Peyer's patch (tissue), 4 donors: ENCODE measurements around the gene CEMIP. TPM values are rescaled to one million over a fixed set of nuclear protein-coding genes. Genes with fewer than 3 reads are reported as not detected.

ENCODE experiments used
- DNase-seq, 3 donors: peaks; one replicate each; pipeline ENCODE4 v3.0.0-alpha.2; 2017 to 2019
- H3K27ac ChIP-seq, 4 donors: fragments of 200-600 bp; sonication (generic); one replicate each; pipeline ENCODE4 v1.5.1; 2016 to 2019
- H3K27me3 ChIP-seq, 2 donors: fragments of 200-600 bp; sonication (generic); one replicate each; pipeline ENCODE4 v1.5.1; 2019
- H3K36me3 ChIP-seq, 3 donors: fragments of 200-600 bp; sonication (generic); one replicate each; pipeline ENCODE4 v1.5.1; 2016 to 2019
- H3K4me1 ChIP-seq, 4 donors: fragments of 200-600 bp; sonication (generic); one replicate each; pipeline ENCODE4 v1.5.1; 2016 to 2019
- H3K4me3 ChIP-seq, 4 donors: fragments of 200-600 bp; sonication (generic); 1 replicate in 3 of 4; 2 replicates in 1 of 4; pipeline ENCODE4 v1.5.1; 2016 to 2019; ENCODE audit warnings: mild to moderate bottlenecking in 1 of 4
- H3K9me3 ChIP-seq, 4 donors: fragments of 200-600 bp; sonication (generic); one replicate each; pipeline ENCODE4 v1.5.1; 2016 to 2019; ENCODE audit warnings: mild to moderate bottlenecking in 1 of 4
- POLR2A ChIP-seq, 2 donors: fragments of 450-650 bp; IDR thresholded peaks; one replicate each; pipeline ENCODE4 v1.5.1; 2017; ENCODE audit warnings: antibody characterized with exemption in 2 of 2, mild to moderate bottlenecking in 2 of 2, moderate library complexity in 2 of 2
- total RNA-seq, 4 donors: library from RNA; depleted of rRNA; stranded (reverse); fragments of >200 nt; gene quantifications; one replicate each; pipeline ENCODE4 v1.1.0, GENCODE V29; 2016
- TF ChIP-seq, protein P1 (sequence below), 6 experiments: fragments of 450-650 bp in 4 of 6; fragments of 200-600 bp in 2 of 6; sonication (generic) in 1 of 6; IDR thresholded peaks; one replicate each; pipeline ENCODE4 v1.5.1; 2017 to 2019; ENCODE audit warnings: antibody characterized with exemption in 6 of 6, mild to moderate bottlenecking in 3 of 6, moderate library complexity in 1 of 6

Gene CEMIP
- total RNA-seq, 4 donors from 2014 or later = 0.27 to 0.83 (median 0.57) TPM; not detected in 1

DNA sequence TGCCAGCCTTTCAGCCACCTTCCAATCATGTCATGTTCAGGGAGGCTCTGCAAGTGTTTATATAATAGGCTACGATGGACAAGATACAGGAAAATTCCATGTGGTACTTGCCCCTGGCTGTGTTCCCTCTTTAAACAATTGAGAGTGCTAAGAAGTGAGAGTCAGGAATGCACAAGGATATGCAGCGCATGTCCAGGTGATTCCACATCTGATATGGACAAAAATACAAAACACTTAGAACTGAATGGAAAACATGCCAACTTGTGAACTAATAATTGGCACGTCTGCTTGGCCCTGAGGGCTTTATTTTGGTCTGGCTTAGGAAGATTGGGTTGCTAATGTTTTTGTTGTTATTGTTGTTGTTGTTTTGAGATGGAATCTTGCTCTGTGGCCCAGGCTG lies 100.9 kb downstream of the CEMIP start:
- Histone ChIP-seq H3K4me1 (no peaks in the 10 kb centered on the region), H3K9me3 (no peaks in the 10 kb centered on the region), H3K27ac (no peak overlapping the region), H3K4me3 (no peak overlapping the region), H3K36me3 (no peaks in the 10 kb centered on the region), H3K27me3 (no peaks in the 10 kb centered on the region)
- TF ChIP-seq POLR2A (IDR thresholded peaks at IDR 0.05) = no peak
- TF ChIP-seq, protein P1, sequence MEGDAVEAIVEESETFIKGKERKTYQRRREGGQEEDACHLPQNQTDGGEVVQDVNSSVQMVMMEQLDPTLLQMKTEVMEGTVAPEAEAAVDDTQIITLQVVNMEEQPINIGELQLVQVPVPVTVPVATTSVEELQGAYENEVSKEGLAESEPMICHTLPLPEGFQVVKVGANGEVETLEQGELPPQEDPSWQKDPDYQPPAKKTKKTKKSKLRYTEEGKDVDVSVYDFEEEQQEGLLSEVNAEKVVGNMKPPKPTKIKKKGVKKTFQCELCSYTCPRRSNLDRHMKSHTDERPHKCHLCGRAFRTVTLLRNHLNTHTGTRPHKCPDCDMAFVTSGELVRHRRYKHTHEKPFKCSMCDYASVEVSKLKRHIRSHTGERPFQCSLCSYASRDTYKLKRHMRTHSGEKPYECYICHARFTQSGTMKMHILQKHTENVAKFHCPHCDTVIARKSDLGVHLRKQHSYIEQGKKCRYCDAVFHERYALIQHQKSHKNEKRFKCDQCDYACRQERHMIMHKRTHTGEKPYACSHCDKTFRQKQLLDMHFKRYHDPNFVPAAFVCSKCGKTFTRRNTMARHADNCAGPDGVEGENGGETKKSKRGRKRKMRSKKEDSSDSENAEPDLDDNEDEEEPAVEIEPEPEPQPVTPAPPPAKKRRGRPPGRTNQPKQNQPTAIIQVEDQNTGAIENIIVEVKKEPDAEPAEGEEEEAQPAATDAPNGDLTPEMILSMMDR (IDR thresholded peaks at IDR 0.05) = no peak
- no peak for DNase-seq

DNA sequence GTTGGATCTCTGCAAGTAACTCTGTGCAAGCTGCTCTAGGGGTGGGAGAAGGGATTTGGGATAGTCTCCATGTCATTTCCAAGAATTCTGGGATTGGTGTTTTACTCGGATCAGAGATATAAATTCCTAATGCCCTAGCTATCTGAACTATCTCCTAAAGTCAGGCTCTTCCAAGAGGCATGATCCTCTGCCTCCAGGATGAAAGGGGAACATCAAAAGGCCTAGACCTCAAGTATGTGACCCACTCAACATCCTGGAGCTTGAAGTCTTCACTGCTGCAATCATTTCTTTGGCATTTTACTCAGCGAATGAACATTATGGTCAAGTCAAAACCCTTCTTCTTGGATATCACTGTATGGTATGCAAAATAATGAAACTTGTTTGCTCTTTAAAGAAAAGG lies 104.5 kb downstream of the CEMIP start:
- H3K9me3 ChIP-seq = no peaks in the 10 kb centered on the region
- H3K4me1 ChIP-seq = no peaks in the 10 kb centered on the region
- no peak for TF ChIP-seq POLR2A (IDR thresholded peaks at IDR 0.05)
- TF ChIP-seq, protein P1 (IDR thresholded peaks at IDR 0.05) = no peak
- no peaks in the 10 kb centered on the region for H3K27me3 ChIP-seq
- H3K4me3 ChIP-seq = no peak overlapping the region
- no peaks in the 10 kb centered on the region for H3K36me3 ChIP-seq
- DNase-seq = no peak
- H3K27ac ChIP-seq = no peak overlapping the region

DNA sequence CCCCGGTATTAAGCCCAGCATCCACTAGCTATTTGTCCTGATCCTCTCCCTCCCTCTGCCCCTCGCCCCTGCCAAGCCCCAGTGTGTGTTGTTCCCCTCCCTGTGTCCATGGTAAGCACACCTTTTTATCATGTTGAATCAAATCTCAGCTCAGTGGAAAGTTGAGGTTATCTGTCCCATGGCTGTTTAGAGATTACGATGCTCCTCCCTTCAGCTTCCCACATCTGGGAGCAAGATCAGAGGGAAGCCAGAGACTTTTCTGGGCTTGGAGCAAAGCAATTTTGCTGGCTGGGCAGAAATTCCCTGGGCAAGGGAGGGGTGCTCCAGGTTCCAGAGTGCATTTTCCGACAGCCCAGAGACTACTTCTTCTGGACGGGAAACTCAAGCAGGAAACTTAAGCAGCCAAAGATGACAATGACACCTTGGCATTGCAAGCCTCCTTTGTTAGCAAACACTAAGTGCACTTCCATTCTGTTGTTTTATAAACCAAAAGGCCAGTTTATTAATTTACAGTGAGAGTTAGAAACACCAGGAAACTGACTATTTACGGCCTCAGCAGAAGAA lies 105.9 kb downstream of the CEMIP start:
- Histone ChIP-seq H3K4me1 (no peaks in the 10 kb centered on the region), H3K4me3 (no peak overlapping the region), H3K27me3 (no peaks in the 10 kb centered on the region), H3K27ac (no peak overlapping the region), H3K36me3 (no peaks in the 10 kb centered on the region), H3K9me3 (no peaks in the 10 kb centered on the region)
- TF ChIP-seq POLR2A (IDR thresholded peaks at IDR 0.05) = no peak
- TF ChIP-seq, protein P1 (IDR thresholded peaks at IDR 0.05) = no peak
- DNase-seq = no peak

DNA sequence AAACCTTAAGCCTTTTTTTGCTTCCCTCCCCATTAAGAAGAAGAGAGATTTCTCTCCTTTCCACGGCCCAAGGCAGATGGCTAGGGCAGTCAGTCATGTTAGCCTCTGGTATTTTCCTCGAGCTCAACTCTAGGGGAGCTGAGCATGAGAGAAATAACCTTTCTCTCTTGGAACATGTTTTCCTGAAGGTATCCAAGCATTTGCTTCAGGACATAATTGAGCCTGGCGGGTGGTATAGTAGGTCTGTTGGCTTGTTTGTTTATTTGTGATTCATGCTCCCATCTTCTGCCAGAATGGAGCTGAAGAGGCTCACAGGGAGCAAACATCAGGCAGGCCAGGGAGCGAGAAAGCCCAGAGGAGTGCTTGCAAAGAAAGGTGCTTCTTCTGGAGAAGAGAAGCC lies 108.0 kb downstream of the CEMIP start:
- Histone ChIP-seq H3K4me3 (no peak overlapping the region), H3K4me1 (no peaks in the 10 kb centered on the region), H3K27me3 (no peaks in the 10 kb centered on the region), H3K27ac (no peak overlapping the region), H3K9me3 (no peaks in the 10 kb centered on the region), H3K36me3 (no peaks in the 10 kb centered on the region)
- DNase-seq = no peak
- no peak for TF ChIP-seq POLR2A (IDR thresholded peaks at IDR 0.05)
- TF ChIP-seq, protein P1 (IDR thresholded peaks at IDR 0.05) = no peak

DNA sequence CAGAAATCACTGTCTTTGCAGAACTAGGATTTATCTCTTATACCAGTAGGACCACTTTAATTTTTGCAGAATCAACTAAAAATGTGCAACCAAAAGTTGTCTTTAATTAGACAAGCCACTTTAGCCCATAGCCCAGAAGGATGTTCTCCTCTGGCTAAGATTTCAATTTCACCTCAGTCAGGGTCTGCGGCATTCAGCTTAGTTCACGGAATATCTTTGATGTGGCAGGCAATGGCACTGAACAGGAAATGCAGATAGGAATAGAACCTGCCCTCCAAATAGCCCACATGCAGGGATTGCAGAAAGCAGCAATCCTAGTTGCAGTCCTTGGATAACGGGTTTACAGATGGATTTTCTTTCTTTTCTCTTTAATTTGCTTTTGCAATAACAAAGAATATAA lies 109.7 kb downstream of the CEMIP start:
- no peak for DNase-seq
- no peak overlapping the region for H3K4me3 ChIP-seq
- no peaks in the 10 kb centered on the region for H3K9me3 ChIP-seq
- TF ChIP-seq POLR2A (IDR thresholded peaks at IDR 0.05) = no peak
- TF ChIP-seq, protein P1 (IDR thresholded peaks at IDR 0.05) = no peak
- H3K27me3 ChIP-seq = no peaks in the 10 kb centered on the region
- H3K36me3 ChIP-seq = no peaks in the 10 kb centered on the region
- no peaks in the 10 kb centered on the region for H3K4me1 ChIP-seq
- no peak overlapping the region for H3K27ac ChIP-seq
